ENCODE data around the gene ENHO.
"Not testable (repeated sequence)": the region's sequence is repeated elsewhere in the genome, so short reads cannot be mapped to it uniquely, and the experiment has no call there.

ENHO gene

GRCh38 chr9:34484678-34485077, 38.1 kb downstream of the ENHO start:
- in situ Hi-C loops (cut with MboI; ENCODE audit: low sequenced_read_pairs), result no loop called here

- in situ Hi-C loops (cut with MboI; ENCODE audit: low sequenced_read_pairs), result not testable (repeated sequence)
Observed at GRCh38 chr9:34482746-34483145, 40.0 kb downstream of the ENHO start.

GRCh38 chr9:34481620-34482019, 41.2 kb downstream of the ENHO start:
- in situ Hi-C loops (cut with MboI; ENCODE audit: low sequenced_read_pairs), result not testable (repeated sequence)

GRCh38 chr9:34479431-34479866, 43.3 kb downstream of the ENHO start:
- in situ Hi-C loops (cut with MboI; ENCODE audit: low sequenced_read_pairs), result no loop called here

GRCh38 chr9:34477541-34477940, 45.2 kb downstream of the ENHO start:
- in situ Hi-C loops (cut with MboI; ENCODE audit: low sequenced_read_pairs), result no loop called here

- in situ Hi-C loops (cut with MboI; ENCODE audit: low sequenced_read_pairs), result no loop called here
Observed at GRCh38 chr9:34475097-34475496, 47.7 kb downstream of the ENHO start.

Data from HL-60/S4 treated with phorbol 12-myristate 13-acetate at 8.2 ng/mL for 4 days and 3 days (cell line).